HG02798 (cell line): Measurements from ENCODE around the gene ANXA11.
A peak's percentile ranks its signal among the peaks of the same experiment; 100 is the strongest.
"Not testable (repeated sequence)": the region's sequence is repeated elsewhere in the genome, so short reads cannot be mapped to it uniquely, and the experiment has no call there.

Experiments
- ATAC-seq: cut with Tn5 transposase; IDR thresholded peaks from one replicate; pipeline ENCODE4 v1.9.1; 2021; ENCODE audit warnings: mild to moderate bottlenecking; ENCODE audit not compliant: unreplicated experiment, poor library complexity

Gene ANXA11

GRCh38 chr10:80211786-80212185, 6.4 kb upstream of the ANXA11 start:
- ATAC-seq: no peak

DNA sequence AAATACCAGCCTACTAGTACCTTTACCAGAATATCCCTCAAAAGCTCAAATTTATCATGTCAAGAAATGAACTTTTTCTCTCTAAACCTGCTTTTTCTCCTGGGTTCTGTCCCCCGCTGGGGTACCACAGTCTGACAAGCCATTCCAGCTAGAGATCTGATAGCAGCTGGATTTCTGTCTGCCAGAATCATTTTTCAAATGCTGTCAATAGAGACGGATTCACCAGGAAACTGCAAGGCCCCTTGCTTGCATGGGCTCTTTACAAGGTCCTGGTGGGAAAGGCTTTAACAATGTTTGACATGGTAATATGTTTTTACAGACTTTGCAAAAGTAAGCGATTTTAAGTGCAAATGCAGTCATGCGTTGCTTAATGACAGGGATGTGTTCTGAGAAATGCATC, 4.9 kb upstream of the ANXA11 start:
- ATAC-seq: no peak

GRCh38 chr10:80207768-80208370, 2.5 kb upstream of the ANXA11 start:
- ATAC-seq: no peak

DNA sequence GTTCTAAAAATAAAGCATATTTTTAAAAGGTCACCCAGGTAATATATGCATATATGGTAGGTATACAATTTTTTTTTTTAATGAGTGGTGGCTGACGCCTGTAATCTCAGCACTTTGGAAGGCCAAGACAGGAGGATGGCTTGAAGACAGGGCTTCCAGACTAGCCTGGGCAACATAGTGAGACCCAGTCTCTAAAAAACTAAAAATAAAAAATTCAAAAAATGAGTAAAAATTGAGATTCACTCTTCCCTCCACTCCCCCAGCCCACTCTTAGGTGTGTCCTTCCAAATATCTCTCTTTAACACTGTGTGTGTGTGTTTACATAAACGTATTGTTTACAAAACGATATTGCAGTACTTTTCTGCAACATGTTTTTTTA, 929 bp upstream of the ANXA11 start:
- ATAC-seq: no peak

- peak; percentile 33 for ATAC-seq
These were observed 460 bp downstream of the ANXA11 start for GRCh38 chr10:80204677-80205476.

GRCh38 chr10:80203835-80204676, 1.3 kb downstream of the ANXA11 start:
- ATAC-seq: peak; percentile 0

GRCh38 chr10:80202934-80203834, 2.2 kb downstream of the ANXA11 start:
- peak; percentile 65 for ATAC-seq

GRCh38 chr10:80202530-80202929, 2.8 kb downstream of the ANXA11 start:
- ATAC-seq: not testable (repeated sequence)

GRCh38 chr10:80201608-80202141, 3.7 kb downstream of the ANXA11 start:
- no peak for ATAC-seq

DNA sequence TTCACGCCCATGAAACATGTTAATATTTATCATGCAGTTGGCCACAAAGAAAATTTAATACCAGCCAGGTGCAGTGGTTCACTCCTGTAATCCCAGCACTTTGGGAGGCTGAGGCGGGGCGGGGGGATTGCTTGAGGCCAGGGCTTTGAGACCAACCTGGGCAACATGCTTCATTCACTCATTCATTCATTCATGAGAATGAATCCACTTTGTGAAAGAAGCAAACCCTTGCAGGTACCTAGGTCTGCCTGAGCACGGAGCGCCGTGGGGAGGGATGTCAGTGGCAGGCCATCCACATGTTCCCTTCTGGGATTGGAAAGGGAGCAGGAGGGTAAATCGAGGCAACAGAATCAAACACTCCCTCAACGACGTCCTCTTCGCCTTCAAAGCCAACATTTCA, 4.7 kb downstream of the ANXA11 start:
- ATAC-seq: no peak

- no peak for ATAC-seq
These were observed 5.1 kb downstream of the ANXA11 start for GRCh38 chr10:80200259-80200658.

GRCh38 chr10:80199828-80200227, 5.5 kb downstream of the ANXA11 start:
- no peak for ATAC-seq

GRCh38 chr10:80197972-80198916, 7.1 kb downstream of the ANXA11 start:
- no peak for ATAC-seq

- peak; percentile 9 for ATAC-seq
These were observed 8.4 kb downstream of the ANXA11 start for GRCh38 chr10:80196950-80197315.

DNA sequence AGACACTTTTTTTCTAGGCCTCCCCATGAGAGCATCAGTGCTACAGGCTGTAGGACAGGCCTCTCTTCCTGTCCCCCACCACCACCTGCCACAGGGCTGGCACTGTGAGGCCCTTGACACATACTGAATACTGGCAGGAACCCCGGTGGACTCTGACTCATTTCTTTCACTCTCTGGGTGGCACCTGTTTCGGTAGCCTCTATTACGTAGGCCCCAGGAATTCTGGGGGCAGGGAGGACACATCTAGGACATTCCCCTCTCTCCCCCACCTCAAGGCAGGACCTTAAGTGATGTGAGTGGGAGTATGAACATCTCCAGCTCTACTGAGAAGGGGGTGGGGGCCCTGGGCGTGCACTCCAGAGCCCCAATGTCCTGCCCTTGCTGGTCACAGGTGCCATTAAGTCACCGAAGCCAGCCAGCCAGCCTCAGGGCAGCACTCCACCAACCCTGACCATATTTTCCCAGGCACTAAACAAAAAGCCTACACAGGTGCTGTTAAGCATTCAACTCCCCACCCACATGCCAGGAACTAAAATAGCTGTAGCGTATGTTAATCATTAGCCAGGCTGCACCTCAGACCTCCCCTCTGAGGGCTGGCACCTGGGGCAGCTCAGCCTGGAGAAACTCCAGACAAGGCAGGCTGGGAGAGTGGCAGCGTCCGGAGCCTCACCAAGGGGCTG, 8.9 kb downstream of the ANXA11 start:
- peak; percentile 82 for ATAC-seq

DNA sequence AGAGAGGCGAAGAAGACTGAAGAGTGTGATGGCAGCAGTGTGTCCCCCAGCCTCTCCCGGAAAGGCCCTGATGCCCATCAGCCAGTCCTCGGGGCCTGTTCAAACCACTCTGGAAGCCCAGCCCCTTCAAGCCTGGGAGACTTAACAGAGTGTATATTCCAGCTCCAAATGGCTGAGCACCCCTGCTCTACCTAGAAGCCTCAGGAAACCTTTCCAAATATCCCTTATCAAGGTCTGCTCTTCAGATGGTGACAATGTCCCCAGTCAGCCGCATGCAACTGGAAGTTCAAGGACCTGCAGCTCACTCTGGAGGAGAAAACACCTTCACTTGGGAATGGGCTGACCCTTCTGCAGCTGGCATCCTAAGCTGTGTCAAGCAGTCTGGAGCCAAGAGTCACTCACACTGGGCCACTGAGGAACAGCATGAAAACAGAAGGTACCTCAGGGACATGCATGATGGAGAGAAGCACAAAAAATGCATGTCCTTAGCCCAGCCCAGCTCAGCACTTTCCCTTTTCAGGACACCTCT, 10.2 kb downstream of the ANXA11 start:
- ATAC-seq: no peak

DNA sequence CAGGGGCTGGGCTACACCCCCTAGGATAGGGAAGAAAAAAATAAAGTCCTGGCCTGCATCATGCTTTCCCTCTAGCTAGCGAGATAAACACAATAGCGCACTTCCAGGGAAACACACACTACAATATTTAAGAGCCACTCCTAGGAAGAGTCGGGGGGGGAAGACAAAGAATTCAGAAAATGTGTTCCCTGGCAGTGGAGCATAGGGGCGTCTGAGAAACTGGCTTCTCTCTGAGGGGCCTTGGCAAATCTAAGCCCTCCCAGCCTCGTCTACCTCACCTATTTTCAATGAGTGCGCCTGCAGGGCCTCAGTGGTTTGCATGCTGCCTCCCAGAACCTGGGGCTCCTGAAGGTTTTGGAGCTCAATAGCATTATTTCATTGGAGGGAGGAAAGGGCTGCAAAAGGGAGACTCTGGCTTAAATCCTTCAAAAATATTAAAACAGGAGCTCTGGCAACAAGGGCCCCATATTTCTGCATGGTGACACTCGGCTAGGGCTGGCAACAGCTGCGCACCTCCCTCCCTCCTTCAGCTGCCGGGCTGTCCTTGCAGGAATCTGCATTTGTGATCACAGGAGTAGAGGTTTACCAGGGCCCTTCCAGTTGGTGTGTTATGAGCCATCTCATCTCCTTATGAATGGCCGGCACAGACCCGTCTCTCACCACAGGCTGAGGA, 10.8 kb downstream of the ANXA11 start:
- ATAC-seq: no peak

GRCh38 chr10:80192553-80192952, 12.8 kb downstream of the ANXA11 start:
- no peak for ATAC-seq
